NCI-H1417 (cell line): Measurements from ENCODE around the gene TFCP2L1.
"Not testable (repeated sequence)": the region's sequence is repeated elsewhere in the genome, so short reads cannot be mapped to it uniquely, and the experiment has no call there.

Experiments used
- DNase-seq, 3 experiments: peaks; one replicate each; lab custom pipeline; 2025; lab: John Stamatoyannopoulos, UW

Gene TFCP2L1

DNA sequence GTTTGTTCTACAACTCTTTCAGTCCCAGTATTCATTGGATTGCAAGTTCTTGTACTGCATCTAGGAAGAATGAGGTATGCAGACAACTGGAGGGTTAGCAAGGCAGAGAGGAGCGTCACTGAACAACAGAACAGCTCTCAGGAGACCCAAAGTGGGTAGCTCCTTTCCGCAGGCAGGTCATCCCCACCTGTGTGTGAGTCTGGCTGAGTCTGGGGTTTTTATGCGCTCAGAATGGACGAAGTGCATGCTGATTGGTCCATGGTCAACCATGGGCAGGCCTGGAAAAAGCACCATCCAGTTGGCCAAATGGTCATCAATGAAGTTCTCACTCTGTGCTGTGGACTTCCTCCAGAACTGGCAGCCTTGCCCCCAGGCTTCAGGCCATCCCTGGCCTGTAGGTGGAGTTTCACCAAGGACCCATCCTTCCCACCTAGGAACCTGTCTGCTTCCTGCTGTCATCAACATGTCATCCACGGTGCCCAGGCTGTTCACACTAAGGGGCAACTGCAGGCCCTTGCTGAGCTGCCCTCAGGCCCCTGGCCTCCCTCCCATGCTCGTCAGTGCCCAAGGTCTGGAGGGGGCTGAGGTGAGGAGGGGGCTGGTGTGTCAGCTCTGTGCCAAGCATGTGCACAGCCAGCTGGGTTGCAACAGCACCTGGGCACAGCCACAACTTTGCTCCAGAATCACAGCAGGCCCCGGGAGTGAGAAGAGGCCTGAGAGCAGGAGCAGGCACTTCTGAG is 11.1 kb upstream of the TFCP2L1 start:
- DNase-seq: no peak

DNA sequence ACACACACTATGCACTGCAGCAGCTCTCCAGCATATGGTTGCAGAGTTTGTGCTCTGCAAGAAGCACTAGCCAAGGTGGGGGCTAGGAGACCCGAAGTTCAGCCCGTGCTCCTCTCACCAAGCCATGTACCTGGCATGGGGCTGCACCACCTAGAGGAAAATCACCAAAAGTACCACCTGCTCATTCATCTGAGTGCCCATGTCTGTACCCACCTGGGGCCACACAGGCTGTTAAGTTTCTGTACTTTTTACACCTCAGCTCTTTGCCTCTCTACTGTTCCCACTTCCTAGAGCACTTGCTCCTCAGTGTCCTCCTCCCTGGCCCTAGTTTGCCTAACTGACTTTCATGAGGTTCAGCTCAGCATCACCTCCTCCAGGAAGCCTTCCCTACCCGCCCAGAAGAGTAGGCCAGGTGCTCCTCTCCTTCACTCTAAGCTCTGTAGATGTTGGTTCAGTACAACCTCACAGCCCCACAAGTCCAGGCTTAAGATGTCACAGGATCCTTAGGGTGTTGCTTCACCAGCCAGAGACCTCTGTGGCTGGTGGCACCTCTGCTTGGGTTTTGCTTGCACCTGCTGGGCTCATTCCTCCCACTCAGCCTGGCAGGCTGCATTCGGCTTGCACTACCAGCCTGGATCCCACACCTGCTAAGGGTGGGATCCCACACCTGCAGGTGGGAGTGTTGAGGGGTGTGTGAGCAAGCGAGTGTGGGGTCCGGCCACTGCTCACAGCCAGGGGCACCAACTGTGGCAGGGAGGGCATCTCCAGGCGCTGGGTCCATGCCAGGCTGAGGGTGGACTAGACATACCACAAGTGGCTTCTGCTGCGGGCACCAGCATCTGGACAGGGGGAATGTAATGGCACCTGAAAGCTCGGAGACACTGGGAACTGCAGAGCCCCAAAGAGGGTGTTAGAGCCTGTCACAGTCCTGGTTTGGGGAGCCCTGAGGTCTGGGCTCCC is 10.2 kb upstream of the TFCP2L1 start:
- DNase-seq: no peak

DNA sequence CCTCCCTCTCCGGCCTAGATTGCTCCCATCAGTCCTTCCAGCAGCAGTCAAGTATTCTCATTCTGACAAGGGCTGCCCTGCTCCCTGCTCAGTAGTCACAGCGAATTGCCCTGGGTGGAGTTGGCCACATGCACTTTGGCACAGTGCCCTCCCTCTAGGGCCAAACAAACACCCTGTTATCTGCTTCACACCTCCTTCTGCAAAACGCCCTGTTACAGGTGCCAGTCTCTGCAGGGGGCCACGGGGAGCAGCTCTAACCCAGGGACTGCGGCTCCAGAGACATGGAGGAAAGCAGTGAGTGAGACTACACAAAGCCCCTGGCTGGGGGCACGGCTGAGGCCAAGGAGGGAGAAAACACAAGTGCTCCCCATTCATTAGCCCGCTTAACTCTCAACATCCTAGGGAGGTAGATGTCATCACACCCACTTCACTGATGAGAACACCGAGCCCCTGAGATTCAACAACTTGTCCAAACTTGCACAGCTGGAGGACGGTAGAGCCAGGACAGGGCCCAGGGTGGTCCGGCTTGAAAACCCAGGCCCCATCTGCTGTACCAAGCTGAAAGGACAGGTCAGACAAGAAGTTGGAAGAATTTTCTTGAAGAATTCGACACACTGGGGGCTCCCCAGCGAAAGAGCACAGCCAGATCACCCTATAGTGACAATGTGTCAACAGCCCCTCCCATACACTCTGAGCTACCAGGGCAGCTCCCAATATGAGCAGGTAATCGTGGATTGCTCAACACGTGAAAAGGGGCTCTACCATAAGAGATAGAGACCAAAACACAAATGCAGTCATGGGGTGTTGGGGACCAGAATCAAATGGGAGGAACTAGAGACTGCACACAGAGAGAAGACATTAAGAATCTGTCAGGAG is 8.7 kb upstream of the TFCP2L1 start:
- peak in 1 of 3 experiments; percentile 34 for DNase-seq

DNA sequence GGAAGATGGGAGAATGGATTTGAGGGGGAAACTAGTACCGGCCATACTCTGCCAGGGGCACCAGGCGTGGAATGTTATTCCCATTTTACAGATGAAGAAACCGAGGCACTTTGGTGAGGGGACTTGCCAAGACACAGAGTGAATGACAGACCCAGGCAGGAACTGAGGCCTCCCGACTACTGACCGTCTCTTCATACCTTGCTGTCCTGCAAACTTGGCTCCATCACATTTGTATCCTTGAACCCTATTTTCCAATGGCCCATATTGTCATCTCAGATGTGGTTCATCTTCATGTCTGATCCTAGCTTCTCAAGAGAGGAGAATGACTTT is 6.2 kb upstream of the TFCP2L1 start:
- DNase-seq: no peak

DNA sequence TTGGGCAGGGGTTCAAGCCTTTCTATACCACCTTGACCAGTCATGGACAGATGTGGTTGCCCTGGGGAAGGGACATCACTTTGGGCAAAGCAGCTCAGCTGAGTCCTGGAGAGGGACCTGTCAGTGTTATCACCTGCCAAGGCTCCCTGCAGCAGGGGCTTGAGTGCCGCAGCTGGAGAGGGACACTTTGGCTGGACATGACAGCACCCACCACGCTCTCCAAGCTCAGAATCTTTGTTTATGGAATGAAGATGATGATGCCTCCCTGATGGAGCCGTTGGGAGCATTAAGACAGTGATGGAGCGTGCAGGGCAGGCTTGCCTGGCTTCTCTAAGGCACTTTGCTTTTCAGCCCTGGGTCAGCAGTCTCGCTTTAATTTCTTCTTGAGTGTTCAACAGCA is 4.3 kb upstream of the TFCP2L1 start:
- DNase-seq: no peak

DNA sequence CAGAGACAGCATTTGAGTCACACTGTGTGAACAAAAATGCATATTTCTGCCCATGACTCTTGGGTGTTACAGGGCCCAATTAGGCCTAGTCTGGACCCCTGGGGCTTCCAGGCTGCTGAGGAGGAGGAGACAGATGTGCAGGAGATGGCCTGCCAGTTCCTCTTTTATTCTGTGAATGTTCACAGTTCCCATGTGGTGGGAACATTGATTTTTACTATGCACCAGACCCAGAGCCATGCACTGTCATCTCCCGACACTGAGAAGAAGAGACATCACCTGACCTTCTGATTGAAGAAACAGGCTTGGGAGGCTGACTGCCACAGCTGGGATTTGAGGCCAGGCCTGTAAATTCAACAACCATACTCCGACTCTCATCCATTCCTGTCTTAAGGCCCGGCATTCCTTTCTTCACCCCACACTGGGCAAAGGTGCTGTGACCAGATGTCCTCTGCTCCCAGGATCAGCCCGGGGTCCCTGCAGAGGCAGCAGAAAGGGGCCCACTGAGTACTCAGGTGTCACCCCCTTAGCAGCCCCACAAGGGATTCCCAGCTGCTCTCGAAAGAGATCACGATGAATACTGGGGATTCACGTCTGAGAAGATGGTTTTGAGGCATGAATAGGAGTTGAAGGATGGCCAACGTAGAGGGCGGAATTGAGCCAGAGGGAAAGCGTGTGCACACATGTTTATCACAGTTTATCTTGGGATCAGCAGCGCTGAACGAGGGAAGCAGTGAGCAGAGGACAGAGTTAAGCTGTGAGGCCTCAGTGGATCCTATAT is 3.6 kb upstream of the TFCP2L1 start:
- no peak for DNase-seq

DNA sequence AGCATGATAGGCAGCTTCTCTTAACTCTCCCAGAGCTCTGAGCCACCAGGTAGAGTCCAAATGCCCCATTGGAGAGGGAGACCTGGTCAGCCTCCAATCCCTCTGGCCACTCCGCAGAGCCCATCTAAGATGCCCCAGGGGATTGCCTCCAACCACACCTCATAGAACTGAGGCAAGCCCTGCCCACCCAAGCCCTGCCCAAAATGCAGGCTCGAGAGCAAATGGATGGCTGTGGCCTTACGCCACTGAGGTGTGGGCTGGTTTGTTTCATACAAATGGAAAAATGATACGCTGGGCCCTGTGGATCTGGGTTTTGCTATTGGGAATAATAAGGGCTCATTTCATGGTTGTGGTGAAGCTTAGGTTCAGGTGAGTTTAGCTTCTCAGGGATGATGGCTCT is 3.0 kb upstream of the TFCP2L1 start:
- DNase-seq: no peak

DNA sequence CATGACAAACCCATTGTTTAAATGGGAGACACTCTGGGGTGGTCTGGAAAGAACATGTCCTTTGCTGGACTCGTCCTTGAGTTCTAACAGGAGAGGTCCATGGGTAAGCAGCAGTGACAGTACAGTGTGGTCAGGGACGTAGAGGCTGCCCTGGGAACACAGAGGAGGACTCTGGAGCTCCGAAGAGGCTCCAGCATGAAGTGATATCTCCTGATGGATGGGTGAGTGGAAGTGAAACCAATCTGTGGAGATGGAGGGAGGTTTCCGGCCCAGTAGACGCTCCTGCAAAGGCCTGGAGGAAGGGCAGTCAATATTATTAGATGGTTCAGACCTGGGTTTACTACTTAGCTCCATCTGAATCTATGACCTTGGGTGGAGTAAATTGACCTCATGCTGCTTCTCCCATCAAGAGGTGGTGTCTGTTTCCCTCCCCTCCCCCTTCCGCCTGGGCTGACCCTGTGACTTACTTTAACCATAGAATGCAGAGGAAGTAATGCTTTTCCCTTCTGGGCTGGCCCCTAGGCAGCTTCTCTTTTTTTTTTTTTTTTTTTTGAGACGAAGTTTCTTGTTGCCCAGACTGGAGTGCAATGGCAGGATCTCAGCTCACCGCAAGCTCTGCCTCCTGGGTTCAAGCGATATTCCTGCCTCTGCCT is 2.3 kb upstream of the TFCP2L1 start:
- DNase-seq: no peak

DNA sequence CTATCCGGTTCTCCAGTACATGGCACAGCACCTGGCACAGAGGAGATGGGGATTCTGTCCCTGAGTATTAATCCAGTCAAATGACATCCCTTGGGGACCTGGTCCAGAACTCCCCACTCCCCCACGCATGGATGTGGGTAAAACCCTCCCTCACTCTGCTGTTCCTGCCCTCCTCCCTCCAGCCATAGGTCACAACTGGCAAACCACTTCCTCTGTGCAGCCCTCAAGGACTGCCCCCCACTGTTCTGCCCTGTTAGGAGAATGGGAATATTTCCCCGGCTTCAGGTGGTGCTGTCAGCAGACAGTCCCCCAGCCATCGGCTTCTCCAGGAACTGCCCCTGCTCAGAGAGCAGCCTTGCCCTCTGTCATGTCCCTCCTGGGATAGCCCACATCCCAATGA is 1.5 kb upstream of the TFCP2L1 start:
- no peak for DNase-seq

DNA sequence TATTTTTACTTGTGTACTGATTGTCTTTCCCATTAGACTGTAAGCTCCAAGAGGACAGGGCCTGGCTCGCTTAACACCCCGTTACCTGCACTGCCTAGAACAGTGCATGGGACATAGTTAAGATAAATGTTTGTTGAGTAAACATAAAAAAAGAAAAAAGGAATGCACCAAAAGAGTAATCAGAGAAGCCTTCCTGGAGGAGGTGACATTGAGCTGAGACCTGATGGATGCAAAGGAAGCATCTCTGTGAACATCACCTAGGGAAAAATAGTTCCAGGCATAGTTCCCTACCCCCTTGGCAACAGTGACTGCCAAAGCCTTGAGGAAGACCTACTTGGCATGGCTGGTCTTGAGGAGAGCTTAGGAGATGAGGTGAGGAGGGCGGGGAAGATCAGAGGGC is 924 bp upstream of the TFCP2L1 start:
- DNase-seq: no peak

DNA sequence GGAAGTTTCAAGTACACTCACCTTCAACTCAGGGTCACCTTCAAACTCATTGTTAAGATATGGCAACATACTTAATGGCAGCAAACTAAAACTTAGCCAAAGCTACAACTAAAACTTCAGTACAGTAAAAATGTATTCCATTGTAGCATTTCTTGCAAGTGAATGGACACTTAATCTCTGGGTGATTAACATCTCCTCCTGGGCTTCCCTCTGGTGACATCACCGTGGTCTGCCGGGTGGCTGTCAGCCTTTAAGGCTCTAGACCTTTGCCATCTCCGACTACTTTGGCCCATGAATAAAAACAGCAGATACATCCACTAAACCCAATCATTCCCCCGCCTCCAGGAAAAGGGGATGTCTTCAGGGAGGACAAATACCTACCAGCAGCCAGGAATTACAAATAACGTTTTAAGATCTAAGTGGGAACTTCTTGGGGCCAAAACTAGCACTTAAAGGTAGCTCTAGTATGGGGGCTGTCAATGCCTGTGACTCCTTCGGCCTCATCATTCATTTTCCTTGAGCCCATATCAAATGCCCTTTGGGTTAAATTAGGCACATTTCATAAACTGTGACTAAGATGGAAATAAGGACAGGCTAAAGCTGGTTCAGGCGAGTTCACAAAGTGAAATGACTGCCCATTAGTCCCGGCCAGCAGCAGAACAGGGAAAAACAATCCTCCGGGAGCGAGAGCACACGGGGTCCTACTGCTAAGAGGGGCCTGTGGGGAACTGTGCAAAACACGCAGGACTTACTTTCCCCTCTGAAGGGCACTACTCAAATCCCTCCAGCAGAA is 1.1 kb downstream of the TFCP2L1 start:
- peak in 2 of 3 experiments; percentile 12 to 40 for DNase-seq

DNA sequence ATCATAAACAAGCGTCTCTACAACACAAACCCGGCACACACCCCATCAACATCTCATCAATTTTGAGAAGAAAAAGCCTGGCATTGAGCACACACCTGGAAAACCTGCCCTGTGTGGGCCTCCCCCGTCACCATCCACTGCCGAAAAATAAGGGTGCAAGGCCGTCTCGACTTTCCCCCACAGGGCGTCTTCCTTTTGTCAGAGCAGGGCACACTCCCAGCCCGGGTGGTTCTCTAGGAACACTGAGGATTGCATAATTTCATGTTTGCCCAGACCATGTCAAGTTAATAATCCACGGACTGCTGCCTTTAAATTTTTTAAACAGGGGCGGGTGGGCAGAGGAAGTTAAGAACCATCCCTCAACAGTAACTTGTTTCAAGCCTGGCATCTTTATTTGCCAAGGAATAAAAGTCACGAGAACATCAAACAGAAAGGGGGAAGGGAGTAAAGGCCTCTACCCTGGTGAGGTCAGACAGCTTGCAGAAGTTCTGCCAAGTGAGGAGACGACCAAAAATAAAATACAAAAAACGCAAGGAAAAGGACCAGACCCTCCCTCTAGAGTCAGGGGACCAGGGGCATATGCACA is 2.1 kb downstream of the TFCP2L1 start:
- DNase-seq: no peak

DNA sequence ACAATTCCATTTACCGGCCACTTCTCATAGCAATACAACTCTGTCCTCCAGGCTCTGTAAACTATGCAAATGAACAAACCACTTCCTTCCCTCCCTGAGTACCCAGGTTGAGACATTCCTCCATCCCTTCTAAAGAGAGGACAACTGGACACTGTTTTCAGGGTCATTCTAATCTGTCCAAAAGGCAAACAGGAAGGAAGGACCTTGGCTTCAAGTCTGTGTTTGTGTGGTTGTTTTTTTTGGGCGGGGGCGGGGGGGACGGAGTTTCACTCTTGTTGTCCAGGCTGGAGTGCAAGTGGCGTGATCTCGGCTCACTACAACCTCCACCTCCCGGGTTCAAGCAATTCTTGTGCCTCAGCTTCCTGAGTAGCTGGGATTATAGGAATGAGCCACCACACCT is 3.3 kb downstream of the TFCP2L1 start:
- no peak for DNase-seq

DNA sequence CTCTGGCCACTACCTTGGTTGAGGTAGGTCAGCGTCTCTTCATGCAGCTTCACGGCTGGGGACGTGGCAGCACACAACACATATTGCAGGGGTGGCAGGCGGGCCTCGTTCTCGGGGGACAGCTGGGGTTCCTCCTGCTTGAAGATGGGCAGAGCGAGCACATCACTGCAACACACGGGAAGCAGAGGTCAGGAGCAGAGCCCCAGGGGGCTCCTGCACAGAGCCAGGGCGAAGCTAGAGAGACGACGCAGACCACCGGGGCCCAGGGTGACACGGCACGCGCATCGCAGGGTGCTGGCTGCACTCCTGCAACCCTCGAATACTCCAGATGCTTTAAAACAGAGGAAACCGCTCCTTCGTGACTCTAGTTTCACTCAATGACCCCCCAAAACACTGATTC is 3.9 kb downstream of the TFCP2L1 start:
- no peak for DNase-seq

DNA sequence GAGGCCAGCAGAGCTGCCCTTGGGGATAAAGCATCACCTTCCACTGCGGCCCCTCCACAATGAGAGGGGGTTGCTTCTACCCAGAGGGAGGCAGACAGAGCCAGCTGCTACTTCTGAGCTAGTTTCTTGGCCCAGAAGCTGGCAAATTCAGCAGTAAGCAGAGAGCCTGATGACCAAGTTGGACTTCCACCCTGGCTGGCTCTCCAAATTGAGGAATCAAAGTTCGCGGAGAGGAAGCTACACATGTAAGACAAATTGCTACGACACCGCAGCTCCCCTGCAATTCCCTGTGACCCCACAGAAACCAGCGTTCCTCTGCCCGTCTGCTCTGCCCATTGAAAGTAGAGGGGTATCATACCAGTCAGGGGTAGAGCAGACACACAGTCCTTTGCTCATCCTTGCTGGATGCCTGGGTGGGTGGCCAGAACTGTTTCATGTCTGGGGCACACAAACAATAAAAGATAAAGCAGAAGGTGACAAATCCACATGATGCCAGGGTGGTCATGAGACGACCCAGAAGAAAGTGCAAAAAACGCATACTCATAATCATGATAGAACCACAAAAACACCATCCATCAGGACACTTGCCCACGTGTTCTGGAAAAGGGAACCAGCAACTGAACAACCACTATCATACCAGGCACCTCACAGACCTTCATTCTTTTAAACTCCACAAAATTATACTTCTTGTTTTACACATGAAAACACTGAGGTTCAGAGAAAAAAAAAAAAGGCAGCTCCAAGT is 5.4 kb downstream of the TFCP2L1 start:
- no peak for DNase-seq

DNA sequence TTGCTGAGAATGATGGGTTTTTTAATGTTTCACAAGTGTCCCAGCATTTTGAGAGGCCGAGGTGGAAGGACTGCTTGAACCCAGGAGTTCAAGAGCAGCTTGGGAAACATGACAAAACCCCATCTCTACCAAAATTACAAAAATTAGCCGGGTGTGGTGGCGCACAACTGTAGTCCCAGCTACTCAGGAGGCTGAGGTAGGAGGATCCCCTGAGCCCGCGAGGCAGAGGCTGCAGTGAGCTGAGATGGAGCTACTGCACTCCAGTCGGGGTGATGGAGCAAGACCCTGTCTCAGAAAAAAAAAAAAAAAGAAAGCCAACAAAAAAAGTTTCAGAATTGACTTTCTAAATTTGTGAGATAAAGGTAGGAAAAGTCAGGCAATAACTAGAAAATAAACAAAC is 8.7 kb downstream of the TFCP2L1 start:
- DNase-seq: no peak

DNA sequence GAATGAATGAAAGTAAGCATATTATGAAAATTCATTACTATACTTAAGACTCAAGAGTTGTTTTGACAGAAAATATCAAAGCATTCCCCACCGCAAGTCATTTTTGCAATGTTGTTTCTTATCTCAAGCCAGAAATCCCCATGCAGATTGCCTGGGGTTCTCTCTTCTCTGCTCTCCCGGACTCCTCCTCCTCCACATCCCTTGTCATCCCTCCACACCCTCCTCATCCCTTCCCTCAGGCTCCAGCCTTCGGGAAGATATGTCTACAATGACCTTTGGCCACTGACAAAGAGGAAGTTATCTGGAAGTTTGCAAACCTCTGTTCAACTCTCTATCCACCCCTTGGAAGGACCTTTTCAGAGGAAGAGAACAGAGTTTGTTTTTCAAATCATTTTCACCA is 11.9 kb downstream of the TFCP2L1 start:
- DNase-seq: no peak

DNA sequence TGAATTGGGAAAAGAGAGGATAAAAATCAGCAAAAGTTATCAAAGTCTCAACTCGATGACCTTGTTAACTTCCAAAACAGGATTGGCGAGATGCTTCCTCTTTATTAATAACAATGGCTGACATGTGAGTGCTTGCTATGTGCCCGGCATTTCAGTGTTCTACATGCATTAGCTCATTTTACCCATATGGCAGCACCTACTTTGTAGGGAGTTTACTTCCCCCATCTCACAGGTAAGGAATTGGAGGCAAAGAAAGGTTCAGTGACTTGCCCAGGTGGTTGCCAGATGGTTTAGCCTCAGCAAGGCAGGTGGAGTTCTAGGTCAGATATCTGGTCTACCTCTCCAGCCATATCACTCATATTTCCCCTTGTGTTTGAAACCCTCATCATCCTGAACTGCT is 12.4 kb downstream of the TFCP2L1 start:
- DNase-seq: no peak

DNA sequence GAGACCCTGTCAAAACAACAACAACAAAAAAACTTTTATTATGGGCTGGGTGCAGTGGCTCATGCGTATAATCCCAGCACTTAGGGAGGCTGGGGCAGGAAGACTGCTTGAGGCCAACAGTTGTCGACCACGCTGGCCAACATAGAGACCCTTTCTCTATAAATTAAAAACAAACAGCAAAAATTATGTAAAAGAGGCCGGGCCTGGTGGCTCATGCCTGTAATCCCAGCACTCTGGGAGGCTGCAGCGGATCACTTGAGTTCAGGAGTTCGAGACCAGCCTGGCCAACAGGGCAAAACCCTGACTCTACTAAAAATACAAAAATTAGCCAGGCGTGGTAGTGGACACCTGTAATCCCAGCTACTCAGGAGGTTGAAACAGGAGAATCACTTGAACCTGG is 15.6 kb downstream of the TFCP2L1 start:
- not testable (repeated sequence) for DNase-seq
